ENCODE measurements around the gene RPL37. TPM values are rescaled to one million over a fixed set of nuclear protein-coding genes. Genes with fewer than 3 reads are reported as not detected.
"Not testable (repeated sequence)": the region's sequence is repeated elsewhere in the genome, so short reads cannot be mapped to it uniquely, and the experiment has no call there.

The RPL37 gene
- total RNA-seq, 1 donor from 2014 or later = 649 TPM

DNA sequence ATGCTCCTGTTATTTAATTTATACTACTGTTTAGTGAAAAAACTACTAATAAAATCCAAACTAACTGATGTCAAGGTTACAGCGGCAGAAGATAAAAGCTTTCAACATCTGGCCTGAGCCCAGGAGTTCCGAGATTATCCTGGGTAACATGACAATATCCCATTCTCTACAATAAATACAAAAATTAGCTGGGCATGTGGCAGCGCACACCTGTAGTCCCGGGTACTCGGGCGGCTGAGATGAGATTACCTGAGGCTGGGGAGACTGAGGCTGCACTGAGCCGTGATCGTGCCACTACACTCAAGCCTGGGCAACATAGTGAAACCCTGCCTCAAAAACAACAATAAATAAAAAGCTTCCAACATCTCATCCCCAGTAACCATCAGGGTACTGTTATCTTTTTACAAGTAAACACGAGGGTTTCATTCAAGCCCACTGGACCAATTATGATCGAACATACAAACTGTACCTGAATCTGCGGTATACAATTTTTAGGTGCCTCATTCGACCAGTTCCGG, 1.3 kb downstream of the RPL37 start:
- no peak for DNase-seq (ENCODE audit: low spot score)

GRCh38 chr5:40832345-40832744, 2.7 kb downstream of the RPL37 start:
- no peak for DNase-seq (ENCODE audit: low spot score)

- no peak for DNase-seq (ENCODE audit: low spot score)
These were observed 3.4 kb downstream of the RPL37 start for GRCh38 chr5:40831346-40832210.

- DNase-seq (ENCODE audit: low spot score) = no peak
These were observed 5.1 kb downstream of the RPL37 start for GRCh38 chr5:40829748-40830533.

DNA sequence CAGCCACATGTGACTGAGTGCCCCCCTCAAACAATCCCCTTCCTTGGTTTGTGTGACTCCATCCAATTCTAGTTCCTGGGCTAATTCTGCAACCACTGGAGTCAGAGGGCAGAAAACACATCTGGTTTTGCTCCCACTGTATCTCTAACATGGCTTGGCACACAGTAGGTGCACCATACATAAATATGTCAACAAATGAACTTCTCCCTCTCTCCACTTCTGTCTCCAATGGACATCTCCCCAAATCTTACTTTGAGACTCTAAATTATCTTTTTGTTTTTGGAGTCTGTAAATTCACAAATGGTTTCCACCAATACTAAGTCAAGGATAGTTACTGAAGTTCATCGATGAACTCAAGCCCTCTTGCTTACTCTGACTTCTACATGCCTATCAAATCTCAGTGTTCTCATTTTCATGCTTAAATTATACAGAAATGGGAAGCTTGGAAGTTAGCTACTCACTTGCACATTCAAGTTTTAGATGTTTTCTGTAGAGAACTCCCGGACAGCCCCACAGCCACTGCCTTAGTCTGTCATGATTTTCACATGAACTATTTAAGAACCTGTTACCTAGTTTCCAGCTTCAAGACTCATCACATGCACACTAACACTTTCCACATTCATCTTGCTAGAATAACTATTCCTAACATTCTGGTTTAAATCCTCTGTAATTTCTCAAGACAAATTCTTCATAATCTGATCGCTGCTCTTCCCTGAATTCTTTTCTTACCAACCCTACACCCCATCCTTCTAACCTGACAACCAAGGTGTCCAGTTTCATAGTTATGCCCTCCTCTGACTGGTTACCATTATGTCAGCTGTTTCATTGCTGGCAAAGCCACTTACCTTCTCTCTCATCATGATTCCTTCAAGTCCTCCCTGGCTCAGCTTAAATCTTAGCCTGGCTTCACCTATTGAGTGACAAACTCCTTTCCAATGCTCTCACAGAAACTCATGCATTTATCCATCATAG, 6.0 kb downstream of the RPL37 start:
- no peak for DNase-seq (ENCODE audit: low spot score)

DNA sequence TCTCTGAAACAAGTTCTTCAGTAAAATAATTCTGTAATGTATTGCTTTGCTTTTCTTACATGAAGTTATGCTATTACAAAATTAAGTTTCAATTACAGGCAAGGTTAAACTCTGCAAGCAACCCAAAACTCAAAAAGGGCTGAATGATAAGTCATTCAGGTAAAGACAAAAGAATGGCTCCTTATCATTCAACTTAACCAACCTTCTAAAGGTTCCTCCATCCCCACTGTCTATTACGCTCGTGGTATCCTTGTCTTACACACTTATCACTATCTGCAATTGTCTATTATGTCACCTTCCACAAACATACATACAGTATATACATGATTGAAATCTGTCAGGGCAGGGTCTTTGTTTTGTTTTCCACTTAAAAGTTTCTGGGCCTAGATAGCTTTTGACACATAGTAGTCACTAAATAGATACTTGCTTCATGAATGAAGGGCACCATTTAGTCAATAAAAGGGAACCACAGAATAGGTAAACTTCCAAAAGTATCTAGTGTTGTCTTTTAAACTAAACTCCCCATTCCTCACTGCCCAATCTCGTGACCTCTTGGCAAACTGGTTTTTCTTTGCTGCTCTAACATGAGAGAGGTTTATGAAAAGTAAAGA, 6.9 kb downstream of the RPL37 start:
- no peak for DNase-seq (ENCODE audit: low spot score)

GRCh38 chr5:40827188-40827977, 7.6 kb downstream of the RPL37 start:
- no peak for DNase-seq (ENCODE audit: low spot score)

GRCh38 chr5:40826489-40827187, 8.4 kb downstream of the RPL37 start:
- DNase-seq (ENCODE audit: low spot score) = no peak

- not testable (repeated sequence) for DNase-seq (ENCODE audit: low spot score)
These were observed 9.5 kb downstream of the RPL37 start for GRCh38 chr5:40825461-40826043.

DNA sequence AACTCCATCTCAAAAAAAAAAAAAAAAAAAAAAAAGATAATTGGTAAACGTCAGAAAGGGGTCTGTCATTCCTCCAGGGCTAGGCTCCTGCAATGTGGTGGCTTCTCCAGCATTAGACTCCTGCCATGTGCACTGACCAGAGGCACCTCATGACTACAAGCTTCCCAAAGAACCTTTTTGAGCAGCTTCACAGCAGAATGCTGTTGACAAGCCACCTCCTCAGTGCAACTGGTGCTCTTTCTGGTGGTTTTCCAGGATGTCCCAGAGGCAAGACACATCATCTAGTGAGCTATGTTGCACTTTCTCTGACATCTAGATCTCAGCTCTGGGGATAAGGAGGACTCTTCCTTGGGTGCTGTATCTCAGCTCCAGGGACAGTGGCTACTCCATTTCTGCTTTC, 11.6 kb downstream of the RPL37 start:
- DNase-seq (ENCODE audit: low spot score) = no peak

DNA sequence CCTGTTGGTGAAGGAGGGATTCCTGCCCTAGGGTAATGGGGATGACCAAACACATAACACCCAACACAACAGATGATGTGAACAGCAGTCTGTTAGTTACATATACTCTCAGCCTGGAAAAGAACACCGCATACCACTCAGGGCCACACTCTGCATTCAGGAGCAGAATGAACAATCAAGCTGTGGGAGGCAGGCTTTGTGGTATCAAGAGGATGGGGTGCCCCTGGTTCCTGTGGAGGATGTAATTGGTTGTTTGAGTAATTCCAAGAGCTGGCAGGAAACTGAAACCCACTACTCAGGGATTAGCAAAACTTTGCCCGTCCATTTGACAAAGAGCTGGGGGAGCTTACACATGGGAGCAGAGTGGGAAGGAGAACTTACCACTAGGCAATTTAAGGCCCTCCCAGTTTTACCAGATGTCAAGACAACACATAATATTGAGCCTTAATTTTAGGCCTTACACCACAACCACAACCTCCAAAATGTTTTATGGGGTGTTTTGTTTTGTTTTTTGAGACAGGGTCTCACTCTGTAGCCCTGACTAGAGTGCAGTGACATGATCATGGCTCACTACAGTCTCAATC, 21.2 kb downstream of the RPL37 start:
- no peak for DNase-seq (ENCODE audit: low spot score)

GRCh38 chr5:40812125-40812524, 22.9 kb downstream of the RPL37 start:
- DNase-seq (ENCODE audit: low spot score) = no peak

DNA sequence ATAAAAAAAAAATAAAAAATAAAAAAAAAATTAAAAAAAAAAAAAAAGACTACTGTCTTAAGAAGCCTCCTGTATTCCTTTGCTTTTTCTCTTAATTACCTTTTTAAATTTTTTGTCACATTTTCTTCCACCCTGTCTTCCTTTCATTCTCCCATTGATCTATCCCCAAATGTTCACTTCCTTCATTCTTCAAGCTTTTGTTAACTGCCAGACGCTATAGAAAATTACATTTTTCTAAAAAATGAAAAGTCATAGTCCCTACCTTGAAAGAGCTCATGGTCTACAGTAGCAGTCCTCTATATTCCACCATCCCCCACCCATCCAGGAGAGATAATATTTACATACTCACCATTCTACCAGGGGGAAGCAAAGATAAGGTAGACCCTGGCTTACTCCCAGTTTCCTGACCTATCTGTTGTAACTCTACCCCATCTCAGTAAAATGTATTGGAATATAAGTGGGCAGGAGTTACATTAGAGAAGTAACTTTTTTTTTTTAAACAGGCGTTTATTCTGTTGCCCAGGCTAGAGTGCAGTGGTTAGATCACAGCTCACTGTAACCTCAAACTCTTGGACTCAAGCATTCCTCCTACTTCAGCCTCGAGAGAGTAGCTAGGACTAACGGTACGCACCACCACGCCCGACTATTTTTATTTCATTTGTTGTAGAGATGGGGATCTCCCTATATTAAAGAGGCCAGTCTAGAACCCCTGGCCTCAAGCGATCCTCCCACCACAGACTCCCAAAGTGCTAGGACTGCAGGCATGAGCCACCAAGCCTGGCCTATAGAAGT, 33.1 kb downstream of the RPL37 start:
- DNase-seq (ENCODE audit: low spot score) = no peak

DNA sequence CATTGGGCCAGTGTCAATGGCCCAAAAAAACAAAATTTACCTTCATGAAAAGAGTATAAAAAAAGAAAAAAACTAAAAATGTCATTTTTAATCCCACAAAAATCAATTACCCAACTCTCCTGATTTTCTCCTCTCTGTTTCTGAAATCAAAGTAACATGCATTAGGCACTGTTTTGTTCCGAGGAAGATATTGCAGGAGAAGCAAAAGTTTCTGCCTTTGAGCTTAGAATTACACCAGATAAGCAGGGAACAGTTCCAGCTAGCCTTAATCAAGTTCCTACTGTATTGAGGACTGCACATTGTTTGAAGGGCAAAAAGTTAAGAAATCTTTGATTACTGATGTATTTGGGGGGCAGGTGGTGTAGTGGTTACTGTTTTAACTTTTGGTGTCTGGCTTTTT, 35.8 kb downstream of the RPL37 start:
- DNase-seq (ENCODE audit: low spot score) = peak; percentile 32

DNA sequence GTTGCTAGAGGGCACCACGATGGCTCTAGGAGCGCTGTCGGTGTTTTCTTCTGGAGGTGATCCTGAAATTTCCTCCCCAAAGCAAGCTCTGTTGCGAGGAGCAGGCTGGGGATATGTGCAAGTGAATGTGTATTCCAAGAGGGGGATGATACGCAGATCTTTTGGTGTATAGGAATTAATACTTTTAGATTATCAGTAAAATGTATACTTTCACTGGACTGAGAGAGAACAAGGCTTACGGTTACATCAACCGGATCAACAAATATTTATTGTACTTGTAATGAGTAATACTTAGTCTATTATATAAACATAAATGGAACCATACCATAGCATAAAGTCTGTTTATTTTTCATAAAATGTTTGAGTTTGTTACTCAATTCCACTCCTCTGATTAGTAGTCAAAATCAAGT, 36.2 kb downstream of the RPL37 start:
- no peak for DNase-seq (ENCODE audit: low spot score)

GRCh38 chr5:40798012-40798800, 36.8 kb downstream of the RPL37 start, which contains the start of gene PRKAA1:
TSS of gene PRKAA1 (minus strand) at chr5:40798374. CDS start at chr5:40798189, 185 bp downstream.
- DNase-seq (ENCODE audit: low spot score) = peak; percentile 92
